Measurements from ENCODE around the gene ZNF343.
"Not testable (repeated sequence)": the region's sequence is repeated elsewhere in the genome, so short reads cannot be mapped to it uniquely, and the experiment has no call there.

ZNF343 gene

DNA sequence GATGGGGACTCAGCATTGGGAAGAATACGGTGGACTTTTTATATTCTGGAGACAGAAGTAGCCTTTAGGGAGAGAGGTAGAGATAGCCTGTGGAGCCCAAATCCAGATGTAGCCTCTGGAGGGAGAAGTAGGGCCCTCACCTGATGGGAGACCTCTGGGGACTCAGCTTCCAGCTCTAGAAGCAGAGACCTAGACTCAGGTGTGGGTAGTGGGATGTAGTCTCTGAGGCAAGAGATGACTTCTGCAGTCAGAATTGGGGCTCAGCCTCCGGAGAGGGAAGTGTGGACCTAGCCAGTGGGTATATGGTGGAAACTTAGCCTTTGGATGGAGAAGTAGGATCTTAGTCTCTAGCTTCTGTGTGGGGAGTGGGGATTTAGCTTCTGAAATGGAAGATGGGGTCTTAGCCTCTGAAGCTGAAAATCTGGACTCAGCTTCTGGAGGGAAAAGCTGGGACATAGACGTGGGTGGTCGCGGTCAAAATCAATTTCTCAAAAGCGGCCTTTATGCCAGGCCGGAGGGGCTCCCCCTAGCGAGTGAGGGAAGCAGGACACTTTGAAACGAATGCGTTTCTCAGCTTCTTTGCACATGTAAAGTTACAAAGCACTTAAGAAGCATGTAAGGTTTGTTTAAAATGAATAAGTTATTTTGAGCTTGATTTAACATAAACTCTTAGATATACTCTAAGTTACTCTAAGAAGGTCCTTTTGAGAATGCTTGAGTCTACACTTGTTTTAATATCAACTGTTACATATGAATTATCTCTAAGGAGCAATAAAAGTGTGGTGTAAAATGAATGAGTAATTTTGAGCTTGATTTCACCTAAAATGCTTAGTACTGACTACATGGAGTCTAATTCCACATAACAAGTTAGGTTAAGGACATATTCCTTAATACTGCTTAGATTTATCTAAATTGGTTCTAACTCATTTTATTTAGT lies 12.9 kb upstream of the ZNF343 start:
- DNase-seq (ENCODE audit: low read depth) = no peak

DNA sequence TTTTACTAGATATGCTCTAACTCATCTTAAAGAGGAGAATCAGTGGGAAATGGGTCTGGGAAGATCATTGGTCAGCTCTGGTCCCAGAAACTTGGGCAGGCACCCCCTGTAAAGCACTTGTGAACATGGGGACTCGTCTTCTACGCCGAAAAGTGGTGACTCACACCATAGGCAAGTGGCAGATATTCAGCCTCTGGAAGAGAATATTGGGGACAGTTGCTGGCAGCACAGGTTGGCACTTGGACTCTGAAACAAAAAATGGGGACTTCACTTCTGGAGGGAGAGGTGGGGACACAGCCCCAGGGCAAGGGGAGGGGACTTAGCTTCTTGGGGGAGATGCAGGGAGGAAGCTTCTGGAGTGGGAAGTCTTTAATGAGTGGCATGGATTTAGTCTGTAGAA lies 11.9 kb upstream of the ZNF343 start:
- DNase-seq (ENCODE audit: low read depth) = no peak

DNA sequence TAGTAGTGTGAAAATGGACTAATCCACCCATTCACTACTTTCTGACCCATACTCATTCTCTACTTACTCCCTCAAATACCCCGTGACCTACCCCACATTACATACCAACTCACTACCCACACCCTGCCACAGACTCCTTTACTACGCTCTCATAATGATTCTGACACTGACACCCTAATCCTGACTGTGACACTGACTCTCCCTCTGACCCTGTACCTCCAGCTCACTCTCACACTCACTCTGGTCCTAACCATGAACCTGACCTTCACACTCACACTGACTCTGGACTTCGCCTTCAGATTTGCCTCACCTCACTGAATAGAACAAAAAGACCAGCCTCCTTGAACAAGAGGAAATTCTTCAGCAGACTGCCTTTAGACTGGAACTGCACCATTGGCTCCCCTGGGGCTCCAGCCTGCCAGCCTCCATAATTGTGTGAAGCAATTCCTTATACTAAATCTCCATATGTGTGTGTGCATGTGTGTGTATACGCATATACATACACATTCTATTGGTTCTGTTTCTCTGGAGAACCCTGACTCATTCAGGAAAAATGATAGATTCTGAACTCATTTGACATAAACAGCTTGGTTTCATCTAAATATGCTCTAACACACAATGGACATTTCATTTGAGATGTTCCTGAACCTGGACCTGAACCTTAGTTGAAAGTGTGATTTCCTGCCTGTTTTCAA lies 10.5 kb upstream of the ZNF343 start:
- DNase-seq (ENCODE audit: low read depth) = no peak

DNA sequence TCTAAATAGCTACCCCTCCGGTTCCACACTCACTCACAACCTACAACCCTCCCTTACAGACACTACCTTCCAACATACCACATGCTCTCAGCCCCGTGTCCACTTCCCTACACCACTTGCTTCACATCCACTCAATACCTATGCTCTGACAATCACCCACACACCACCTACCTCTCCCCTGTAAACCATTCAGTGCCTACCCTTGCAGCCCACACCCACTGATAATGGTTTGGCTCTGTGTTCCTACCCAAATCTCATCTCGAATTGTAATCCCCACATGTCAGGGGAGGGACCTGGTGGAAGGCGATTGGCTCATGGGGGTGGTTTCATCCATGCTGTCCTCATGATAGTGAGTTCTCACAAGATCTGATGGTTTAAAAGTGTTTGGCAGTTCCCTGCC lies 9.8 kb upstream of the ZNF343 start:
- no peak for DNase-seq (ENCODE audit: low read depth)

DNA sequence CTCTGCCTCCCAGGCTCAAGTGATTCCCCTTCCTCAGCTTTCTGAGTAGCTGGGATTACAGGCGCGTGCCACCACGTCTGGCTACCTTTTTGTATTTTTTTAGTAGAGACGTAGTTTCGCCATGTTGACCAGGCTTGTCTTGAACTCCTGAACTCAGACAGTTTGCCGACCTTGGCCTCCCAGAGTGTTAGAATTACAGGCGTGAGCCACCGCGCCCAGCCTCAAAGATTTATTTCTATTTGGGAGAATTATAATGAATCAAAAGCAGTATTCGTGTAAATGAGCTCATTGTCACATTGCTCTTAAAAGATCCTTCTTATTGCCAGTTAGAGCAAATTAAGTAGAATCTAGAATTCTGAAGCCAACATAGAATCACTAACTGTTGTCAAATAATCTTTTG lies 9.4 kb upstream of the ZNF343 start:
- DNase-seq (ENCODE audit: low read depth) = no peak

DNA sequence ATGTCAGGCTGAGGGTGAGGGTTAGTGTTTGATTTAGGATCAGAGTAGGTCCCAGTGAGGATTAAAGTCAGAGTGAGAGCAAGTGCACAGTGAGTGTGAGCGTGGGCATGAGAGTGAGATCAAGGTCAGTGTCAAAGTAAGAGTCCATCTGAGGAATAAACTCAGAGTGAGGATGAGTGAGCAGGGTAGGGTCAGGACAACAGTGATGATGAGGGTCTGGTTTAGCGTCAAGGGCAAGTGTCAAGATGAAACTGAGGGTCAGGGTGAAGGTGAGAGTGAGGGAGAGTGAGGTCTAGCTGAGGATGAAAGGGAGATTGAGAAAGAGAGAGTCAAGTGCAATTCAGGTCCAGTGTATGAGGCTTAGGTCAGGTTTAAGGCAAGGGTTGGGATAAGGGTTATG lies 7.7 kb upstream of the ZNF343 start:
- no peak for DNase-seq (ENCODE audit: low read depth)

DNA sequence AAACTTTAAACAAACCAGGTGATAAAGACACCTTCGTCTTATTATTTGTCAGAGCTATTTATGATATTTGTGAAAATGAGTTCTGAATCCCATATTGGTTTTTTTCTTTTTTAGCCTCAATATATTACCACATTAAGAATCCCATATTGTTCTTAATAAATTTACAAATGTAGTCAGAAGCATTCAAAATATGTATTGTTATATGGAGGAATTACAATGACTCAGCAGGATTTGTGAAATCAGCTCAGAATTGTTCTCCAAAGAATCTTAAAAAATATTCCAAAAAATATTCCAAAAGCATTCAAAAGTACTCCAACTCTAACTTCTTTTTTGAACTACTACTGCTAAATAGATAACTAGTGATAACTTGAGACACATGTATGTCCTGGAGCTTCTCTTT lies 6.5 kb upstream of the ZNF343 start:
- no peak for DNase-seq (ENCODE audit: low read depth)

DNA sequence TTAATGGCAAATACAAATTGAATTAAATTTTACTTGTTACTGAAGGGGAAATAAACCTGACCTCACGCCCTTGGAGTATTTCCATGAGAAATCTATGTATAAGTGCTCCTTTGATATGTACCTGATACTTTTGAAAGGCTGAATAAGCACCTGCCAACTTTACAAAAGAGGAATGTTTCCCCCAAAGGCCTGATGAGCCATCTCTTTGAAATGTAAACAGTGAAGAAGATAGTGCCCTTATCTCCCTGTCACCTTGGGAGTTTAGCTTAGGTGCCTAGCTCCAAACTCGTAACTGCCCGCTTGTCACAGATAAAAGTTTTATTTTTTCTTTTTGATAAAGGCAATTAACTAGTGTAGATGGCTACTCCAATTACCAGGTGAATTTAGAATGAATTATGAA lies 1.1 kb upstream of the ZNF343 start:
- no peak for DNase-seq (ENCODE audit: low read depth)

DNA sequence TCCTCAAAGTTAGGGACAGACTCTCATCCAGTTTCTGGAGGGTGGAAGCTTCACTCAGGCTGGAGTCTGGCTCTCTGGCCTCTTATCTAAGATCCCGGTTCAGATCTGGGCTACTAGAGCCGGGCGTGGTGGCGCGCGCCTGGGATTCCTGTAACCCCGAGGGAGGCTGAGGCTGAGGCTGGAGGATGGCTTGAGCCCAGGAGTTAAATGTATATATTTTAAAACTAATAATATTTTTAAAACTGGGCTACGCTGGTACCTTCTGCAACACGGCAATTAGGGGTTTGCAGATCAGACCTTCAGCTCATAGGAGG lies 710 bp upstream of the ZNF343 start:
- no peak for DNase-seq (ENCODE audit: low read depth)

DNA sequence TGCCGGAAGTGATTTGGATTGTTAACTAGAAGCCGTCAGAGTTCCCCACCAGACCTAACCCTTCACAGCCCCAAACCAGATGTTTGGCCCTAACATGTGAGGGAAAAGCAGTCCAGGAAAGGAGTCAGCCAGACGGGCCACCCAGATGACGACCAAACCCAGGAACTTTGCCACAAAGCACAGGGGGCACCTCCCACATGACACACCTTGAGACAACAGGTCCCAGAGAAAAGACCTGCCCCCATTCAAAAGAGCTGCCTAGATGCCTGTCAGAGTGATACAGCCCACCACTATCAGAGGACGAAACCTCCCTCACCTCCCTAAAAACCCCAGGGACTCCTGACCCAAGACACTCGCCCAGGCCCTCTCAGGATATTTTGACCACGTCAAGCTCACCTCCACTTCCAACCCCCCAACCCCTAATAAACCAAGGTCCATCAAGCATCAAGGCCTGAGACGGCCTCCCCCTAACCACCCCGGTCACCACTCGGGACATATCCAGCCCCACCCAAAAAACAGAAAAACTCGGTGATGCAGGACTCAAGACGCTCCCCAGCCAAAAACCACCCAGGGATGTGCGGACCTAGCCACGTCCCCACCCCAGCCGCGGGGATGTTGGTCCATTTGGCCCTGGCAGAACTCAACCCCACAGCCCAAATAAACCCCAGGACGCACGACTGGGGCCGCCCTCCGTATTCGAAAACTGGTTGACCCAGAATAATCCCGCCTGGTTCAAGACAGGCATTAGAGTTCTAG lies 662 bp downstream of the ZNF343 start:
- no peak for DNase-seq (ENCODE audit: low read depth)

DNA sequence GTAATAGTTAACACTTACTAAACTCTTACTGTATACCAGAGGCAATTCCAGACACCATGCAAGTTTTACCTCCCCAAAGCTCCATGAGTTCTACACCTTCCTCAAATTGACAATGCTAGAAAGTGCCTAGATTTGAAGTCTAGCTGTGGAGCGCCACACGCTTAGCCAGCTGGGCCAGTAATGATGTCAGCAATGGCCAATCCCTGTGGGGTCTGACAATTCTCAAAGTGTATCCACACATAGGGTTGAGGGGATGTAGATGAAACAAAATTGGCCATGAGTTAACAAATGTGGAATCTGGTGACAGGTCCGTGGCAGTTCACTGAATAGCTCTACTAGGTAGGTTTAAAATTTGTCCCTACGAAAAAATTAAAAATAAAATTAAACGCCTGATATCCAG lies 1.3 kb downstream of the ZNF343 start:
- no peak for DNase-seq (ENCODE audit: low read depth)

DNA sequence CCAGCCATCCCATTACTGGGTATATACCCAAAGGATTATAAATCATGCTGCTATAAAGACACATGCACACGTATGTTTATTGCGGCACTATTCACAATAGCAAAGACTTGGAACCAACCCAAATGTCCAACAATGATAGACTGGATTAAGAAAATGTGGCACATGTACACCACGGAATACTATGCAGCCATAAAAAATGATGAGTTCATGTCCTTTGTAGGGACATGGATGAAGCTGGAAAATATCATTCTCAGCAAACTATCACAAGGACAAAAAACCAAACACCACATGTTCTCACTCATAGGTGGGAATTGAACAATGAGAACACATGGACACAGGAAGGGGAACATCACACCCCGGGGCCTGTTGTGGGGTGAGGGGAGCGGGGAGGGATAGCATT lies 2.3 kb downstream of the ZNF343 start:
- DNase-seq (ENCODE audit: low read depth) = not testable (repeated sequence)

DNA sequence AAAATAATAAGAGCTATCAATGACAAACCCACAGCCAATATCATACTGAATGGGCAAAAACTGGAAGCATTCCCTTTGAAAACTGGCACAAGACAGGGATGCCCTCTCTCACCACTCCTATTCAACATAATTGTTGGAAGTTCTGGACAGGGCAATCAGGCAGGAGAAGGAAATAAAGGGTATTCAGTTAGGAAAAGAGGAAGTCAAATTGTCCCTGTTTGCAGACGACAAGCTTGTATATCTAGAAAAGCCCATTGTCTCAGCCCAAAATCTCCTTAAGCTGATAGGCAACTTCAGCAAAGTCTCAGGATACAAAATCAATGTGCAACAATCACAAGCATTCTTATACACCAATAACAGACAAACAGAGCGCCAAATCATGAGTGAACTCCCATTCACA lies 3.9 kb downstream of the ZNF343 start:
- DNase-seq (ENCODE audit: low read depth) = not testable (repeated sequence)

DNA sequence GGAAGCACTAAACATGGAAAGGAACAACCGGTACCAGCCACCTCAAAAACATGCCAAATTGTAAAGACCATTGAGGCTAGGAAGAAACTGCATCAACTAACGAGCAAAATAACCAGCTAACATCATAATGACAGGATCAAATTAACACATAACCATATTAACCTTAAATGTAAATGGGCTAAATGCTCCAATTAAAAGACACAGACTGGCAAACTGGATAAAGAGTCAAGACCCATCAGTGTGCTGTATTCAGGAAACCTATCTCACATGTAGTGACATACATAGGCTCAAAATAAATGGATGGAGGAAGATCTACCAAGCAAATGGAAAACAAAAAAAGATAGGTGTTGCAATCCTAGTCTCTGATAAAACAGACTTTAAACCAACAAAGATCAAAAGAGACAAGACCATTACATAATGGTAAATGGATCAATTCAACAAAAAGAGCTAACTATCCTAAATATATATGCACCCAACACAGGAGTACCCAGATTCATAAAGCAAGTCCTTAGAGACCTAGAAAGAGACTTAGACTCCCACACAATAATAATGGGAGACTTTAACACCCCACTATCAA lies 5.8 kb downstream of the ZNF343 start:
- not testable (repeated sequence) for DNase-seq (ENCODE audit: low read depth)

DNA sequence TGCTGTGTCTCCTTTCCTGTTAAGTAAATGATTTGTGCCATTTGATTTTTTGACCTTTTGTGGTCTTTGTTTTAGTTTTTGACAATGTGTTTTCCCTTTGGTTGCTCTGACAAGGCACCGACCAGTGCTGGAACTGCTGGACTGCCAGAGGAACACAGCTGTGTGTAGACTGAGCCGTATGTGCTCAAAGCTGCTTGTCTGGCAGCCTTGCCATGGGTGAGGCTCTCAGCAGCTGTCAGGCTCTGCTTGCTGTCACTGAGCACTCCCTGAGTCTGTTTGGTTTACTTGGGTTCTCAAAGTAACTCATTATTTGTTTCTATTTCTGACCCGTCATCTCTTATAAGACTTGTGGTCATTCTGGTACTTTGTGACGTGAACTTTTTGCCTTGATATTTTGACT lies 23.1 kb downstream of the ZNF343 start:
- DNase-seq (ENCODE audit: low read depth) = no peak

DNA sequence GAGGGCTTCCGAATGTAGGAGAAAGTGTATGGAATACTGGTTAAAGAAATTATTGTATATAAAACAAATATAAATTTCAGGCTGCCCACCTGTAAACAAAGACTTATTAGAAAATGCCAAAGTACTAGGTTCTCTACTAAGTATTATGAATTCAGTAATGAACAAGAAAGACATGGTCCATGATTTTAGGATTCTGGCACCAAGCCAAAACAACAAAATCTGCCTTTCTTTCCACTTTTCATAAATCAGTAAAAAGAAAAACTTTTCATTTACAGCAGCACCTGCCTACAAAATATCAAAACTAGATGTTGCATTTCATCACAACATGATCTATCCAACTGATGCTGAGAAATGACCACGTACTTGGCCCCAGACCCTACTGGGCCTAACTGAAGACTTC lies 23.6 kb downstream of the ZNF343 start:
- DNase-seq (ENCODE audit: low read depth) = no peak

DNA sequence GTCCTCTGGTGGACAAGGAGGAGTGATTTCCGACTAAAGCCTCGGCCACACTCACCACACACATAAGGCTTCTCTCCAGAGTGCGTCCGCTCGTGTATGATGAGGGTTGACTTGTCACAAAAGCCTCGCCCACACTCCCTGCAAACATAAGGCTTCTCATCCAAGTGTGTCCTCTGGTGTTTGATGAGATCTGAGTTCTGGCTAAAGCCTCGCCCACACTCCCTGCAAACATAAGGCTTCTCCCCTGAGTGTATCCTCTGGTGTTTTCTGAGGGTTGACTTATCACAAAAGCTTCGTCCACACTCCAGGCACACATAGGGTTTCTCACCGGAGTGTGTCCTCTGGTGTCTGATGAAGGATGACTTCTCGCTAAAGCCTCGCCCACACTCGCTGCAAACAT lies 25.2 kb downstream of the ZNF343 start:
- DNase-seq (ENCODE audit: low read depth) = no peak

DNA sequence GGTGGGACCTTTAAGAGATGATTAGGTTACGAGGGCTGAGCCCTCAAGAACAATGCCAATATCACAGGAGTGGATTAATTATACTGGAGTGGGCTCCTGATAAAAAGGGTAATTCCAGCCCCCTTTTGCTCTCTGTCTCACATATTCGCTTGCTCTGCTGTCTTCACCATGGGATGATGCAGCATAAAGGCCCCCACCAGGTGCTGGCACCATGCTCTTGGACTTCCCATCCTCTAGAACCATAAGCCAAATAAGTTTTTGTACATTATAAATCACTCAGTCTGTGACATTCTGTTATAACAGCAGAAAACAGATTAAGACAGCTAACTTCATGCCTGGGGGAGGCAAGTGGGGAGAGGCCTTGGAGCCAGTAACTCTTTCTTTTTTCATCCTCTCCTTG lies 28.3 kb downstream of the ZNF343 start:
- no peak for DNase-seq (ENCODE audit: low read depth)

DNA sequence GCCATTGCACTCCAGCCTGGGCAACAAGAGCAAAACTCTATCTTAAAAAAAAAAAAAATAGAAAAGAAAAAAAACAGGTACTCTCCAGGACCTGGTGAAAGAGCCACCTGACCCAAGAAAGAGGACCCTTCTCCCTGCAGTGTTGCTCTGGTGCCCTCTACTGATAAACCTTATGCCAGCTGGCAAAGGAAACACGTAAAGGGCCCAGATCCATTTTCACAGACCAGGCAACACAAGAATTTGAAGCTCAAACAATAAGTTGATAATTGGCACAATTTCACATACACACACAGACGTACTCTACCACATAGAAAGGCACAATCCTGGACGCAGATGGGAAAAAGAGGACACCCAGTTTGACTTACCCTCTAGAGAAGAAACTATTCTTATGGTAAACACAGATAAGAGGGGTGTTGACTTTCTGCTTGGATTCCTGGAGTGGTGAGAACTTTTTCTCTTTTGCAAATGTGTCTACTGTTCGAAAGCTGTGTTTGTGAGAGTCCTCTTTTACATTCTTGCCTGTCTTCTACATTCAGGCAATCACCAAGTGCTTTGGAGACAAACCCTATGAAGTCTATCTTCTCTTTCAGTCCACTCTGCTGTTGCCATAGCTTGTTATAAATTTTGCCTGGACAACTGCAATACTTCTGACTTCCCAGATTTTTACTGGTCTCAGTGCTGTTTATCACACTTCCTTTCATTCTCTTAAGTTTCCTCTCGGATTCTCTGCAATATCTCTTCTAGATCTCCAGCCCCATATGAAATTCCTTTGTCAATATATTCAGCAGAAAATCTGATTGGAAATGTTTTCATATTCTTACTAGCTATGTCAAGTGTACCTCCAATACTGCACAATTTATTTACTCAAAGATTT lies 31.7 kb downstream of the ZNF343 start:
- no peak for DNase-seq (ENCODE audit: low read depth)

DNA sequence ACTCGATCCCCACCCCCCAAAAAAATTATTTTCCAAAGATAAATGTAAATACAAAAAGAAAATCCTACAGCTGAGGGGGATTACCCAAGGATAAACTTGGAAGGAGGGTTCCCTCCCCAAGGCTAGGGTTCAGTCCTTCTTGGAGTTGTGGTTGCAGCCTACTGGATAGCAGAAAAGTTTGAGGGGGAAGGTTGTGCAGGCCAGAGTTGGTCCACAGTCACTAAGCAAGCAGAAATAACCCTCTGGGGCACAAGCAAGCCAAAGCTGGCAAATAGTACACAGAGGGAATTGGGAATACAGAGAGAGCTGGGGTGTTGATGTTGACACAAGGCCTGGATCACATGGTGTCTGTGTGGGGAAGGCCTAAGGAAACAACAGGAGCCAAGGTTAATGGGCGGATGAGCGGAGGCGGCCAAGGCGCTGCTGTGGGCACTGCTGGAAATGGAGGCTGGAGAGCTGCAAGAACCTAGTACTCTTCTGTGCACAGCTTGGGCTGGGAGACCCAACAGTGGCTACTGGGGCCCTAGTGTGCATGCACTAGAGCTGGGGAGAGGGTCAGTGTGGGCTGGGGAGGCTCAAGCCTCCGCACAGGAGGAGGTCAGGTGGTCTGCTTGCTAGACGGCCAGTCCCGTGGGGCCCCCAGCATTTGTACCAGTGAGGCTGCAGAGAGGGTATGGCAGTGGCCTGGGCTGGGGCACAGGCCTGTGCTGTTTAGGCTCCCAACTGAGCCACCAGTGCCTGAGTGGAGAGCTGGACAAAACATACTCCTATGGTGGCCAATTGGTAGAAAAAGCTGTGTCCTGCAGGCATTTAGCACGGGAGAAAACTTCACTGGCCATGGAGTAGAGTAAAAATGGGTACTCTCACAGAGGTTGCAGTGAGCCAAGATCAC lies 32.6 kb downstream of the ZNF343 start:
- DNase-seq (ENCODE audit: low read depth) = no peak

DNA sequence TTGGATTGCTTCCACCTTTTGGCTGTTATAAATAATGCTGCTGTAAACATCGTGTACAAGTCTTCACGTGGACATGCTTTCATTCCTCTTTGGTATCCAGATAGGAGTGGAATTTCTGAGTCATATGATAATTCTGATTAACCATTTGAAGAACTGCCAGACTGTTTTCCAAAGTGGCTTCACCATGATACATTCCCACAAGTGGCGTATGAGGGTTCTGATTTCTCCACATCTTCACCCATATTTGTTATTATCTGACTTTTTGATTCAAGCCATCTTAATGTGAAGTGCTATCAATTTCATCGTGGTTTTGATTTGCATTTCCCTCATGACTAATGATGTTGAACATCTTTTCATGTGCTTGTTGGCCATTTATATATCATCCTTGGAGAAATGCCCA lies 35.2 kb downstream of the ZNF343 start:
- no peak for DNase-seq (ENCODE audit: low read depth)

All from stimulated activated CD8-positive, alpha-beta memory T cell treated with anti-CD3 and anti-CD28 coated beads, Interleukin-4, amount 100 ng/mL, for 24 hours (primary cell).